Mesothelial cell of epicardium (in vitro differentiated cells): Measurements from ENCODE around the gene KLF13. TPM values are rescaled to one million over a fixed set of nuclear protein-coding genes. Genes with fewer than 3 reads are reported as not detected.

Experiments used
- DNase-seq, 2 experiments: peaks; one replicate each; pipeline ENCODE4 v3.0.0; 2021; ENCODE audit warnings: low spot score in 2 of 2; ENCODE audit not compliant: unreplicated experiment in 2 of 2
- H3K27ac Mint-ChIP-seq: 2 replicates; pipeline ENCODE4 v1.8.0; 2021; ENCODE audit warnings: mixed read lengths
- H3K27me3 Mint-ChIP-seq: 2 replicates; pipeline ENCODE4 v1.8.0; 2021; ENCODE audit warnings: low read depth, mixed read lengths
- H3K36me3 Mint-ChIP-seq: 2 replicates; pipeline ENCODE4 v1.8.0; 2021; ENCODE audit warnings: mixed read lengths
- H3K4me1 Mint-ChIP-seq: 2 replicates; pipeline ENCODE4 v1.8.0; 2021; ENCODE audit warnings: mixed read lengths
- H3K4me3 Mint-ChIP-seq: 2 replicates; pipeline ENCODE4 v1.8.0; 2021; ENCODE audit warnings: mild to moderate bottlenecking, moderate library complexity, mixed read lengths
- H3K9me3 Mint-ChIP-seq: 2 replicates; pipeline ENCODE4 v1.8.0; 2021; ENCODE audit warnings: mixed read lengths
- CTCF ChIP-seq: fragments of 200-600 bp; sonication (generic); IDR thresholded peaks from one replicate; pipeline ENCODE4 v1.5.0; 2021; ENCODE audit warnings: antibody characterized with exemption; ENCODE audit not compliant: unreplicated experiment
- total RNA-seq: library from RNA; stranded (reverse); gene quantifications from 3 replicates; pipeline ENCODE4 v1.2.1, GENCODE V29; 2021

KLF13 gene
- total RNA-seq, 1 donor from 2014 or later, result 28.1 TPM

DNA sequence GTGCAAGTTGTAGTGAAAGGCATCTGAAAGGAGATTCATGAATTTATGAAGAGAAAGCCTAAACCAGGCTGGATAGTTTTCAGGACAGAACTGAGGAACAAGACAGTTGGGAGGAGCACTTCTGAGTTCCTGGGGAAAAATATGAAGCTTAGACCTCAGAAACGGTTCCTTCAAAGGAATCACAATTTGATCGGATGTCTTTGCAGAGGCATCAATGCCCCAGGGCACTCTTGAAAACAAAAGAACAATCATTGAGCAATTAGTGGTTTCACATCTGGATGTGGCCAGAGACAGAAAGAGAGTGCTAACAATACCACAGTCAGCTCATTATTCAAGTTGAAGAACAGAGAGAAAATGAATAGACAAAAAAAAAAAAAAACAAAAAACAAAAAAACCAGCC, 86.2 kb downstream of the KLF13 start:
- TF ChIP-seq CTCF, result no peak
- DNase-seq, result no peak

DNA sequence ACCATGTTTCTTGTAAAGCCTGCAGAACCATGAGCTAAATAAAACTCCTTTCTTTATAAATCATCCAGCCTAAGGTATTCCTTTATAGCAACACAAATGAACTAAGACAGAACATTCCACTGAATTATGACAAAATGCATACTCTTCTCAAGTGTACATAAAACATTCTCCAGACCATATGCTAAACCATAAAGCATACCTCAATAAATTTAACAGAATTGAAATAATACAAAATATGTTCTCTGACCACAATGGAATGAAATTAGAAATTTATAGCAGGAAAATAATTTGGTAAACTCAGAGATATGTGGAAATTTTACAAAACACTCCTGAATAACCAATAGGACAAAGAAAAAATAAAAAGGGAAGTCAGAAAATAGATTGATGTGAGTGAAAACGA, 88.6 kb downstream of the KLF13 start:
- H3K9me3 Mint-ChIP-seq, result peaks cover 44% of the 10 kb centered on the region
- no peak for TF ChIP-seq CTCF
- no peaks in the 10 kb centered on the region for H3K27me3 Mint-ChIP-seq
- no peaks in the 10 kb centered on the region for H3K4me1 Mint-ChIP-seq
- DNase-seq, result no peak
- peaks cover 6% of the 10 kb centered on the region for H3K36me3 Mint-ChIP-seq
- H3K27ac Mint-ChIP-seq, result no peak overlapping the region
- no peak overlapping the region for H3K4me3 Mint-ChIP-seq

More for the DNA sequence above, 86.2 kb downstream of the KLF13 start:
- H3K27ac Mint-ChIP-seq, result no peak overlapping the region
- H3K36me3 Mint-ChIP-seq, result peaks cover 4% of the 10 kb centered on the region
- H3K4me3 Mint-ChIP-seq, result no peak overlapping the region
- no peaks in the 10 kb centered on the region for H3K27me3 Mint-ChIP-seq
- H3K4me1 Mint-ChIP-seq, result no peaks in the 10 kb centered on the region
- H3K9me3 Mint-ChIP-seq, result peaks cover 43% of the 10 kb centered on the region

GRCh38 chr15:31419820-31420219, 93.2 kb downstream of the KLF13 start:
- TF ChIP-seq CTCF, result no peak
- no peaks in the 10 kb centered on the region for H3K4me1 Mint-ChIP-seq
- H3K27ac Mint-ChIP-seq, result no peak overlapping the region
- no peak for DNase-seq
- H3K9me3 Mint-ChIP-seq, result peaks cover 55% of the 10 kb centered on the region
- H3K27me3 Mint-ChIP-seq, result no peaks in the 10 kb centered on the region
- H3K36me3 Mint-ChIP-seq, result peaks cover 6% of the 10 kb centered on the region
- H3K4me3 Mint-ChIP-seq, result no peak overlapping the region

DNA sequence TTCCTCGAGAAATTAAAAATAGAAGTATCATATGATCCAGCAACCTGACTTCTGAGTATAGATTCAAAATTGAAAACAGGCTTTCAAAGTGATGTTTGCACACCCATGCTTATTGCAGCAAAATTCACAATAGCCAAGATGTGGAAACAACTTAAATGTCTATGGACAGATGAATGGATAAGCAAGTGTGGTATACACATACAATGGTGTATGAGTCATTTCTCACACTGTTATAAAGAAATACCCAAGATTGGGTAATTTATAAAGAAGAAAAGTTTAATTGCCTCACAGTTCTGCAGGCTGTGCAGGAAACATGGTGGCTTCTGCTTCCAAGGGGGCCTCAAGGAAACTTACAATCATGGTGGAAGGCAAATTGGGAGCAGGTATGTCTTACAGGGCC, 100.8 kb downstream of the KLF13 start:
- H3K4me3 Mint-ChIP-seq, result no peak overlapping the region
- no peaks in the 10 kb centered on the region for H3K4me1 Mint-ChIP-seq
- no peak for TF ChIP-seq CTCF
- peaks cover 16% of the 10 kb centered on the region for H3K9me3 Mint-ChIP-seq
- H3K36me3 Mint-ChIP-seq, result no peaks in the 10 kb centered on the region
- no peak for DNase-seq
- no peak overlapping the region for H3K27ac Mint-ChIP-seq
- no peaks in the 10 kb centered on the region for H3K27me3 Mint-ChIP-seq

Other genes starting within 250 kb of the KLF13 start
- gene TRPM1, start 225.1 kb upstream of the KLF13 start, total RNA-seq, result not detected in 3 replicates